Fibroblast of skin of abdomen (primary cell): ENCODE data around the gene AHCYL1. TPM values are rescaled to one million over a fixed set of nuclear protein-coding genes. Genes with fewer than 3 reads are reported as not detected.
"Not testable (repeated sequence)": the region's sequence is repeated elsewhere in the genome, so short reads cannot be mapped to it uniquely, and the experiment has no call there.

Experiments
- DNase-seq: peaks from one replicate; pipeline ENCODE4 v3.0.0-alpha.2; 2013
- polyA plus RNA-seq, 2 experiments: library from polyadenylated mRNA; unstranded; fragments of 120-200 nt; gene quantifications; one replicate each; pipeline ENCODE4 v1.2.1, GENCODE V29; 2013; ENCODE audit not compliant: insufficient read length in 2 of 2

Gene AHCYL1
- polyA plus RNA-seq (2013, experiment 1 of 2; ENCODE audit: insufficient read length), result 88.9 TPM
- 84.6 TPM for polyA plus RNA-seq (2013, experiment 2 of 2; ENCODE audit: insufficient read length)

GRCh38 chr1:109984456-109985246, at the start of gene AHCYL1:
Gene AHCYL1 (plus strand): TSS chr1:109984765. CDS start chr1:109985053, 288 bp downstream.
- peak; percentile 99 for DNase-seq

- no peak for DNase-seq
Measured at GRCh38 chr1:109935451-109935900, 49.1 kb upstream of the AHCYL1 start.

GRCh38 chr1:109937738-109938137, 46.8 kb upstream of the AHCYL1 start:
- DNase-seq, result no peak

- DNase-seq, result no peak
Measured at GRCh38 chr1:109938556-109938955, 46.0 kb upstream of the AHCYL1 start.

- no peak for DNase-seq
Measured at GRCh38 chr1:109942434-109942833, 42.1 kb upstream of the AHCYL1 start.

- DNase-seq, result no peak
Measured at GRCh38 chr1:109944541-109944940, 40.0 kb upstream of the AHCYL1 start.

GRCh38 chr1:109946511-109946910, 38.1 kb upstream of the AHCYL1 start:
- no peak for DNase-seq

GRCh38 chr1:109947582-109948284, 36.8 kb upstream of the AHCYL1 start:
- no peak for DNase-seq

- DNase-seq, result no peak
Measured at GRCh38 chr1:109948285-109948630, 36.3 kb upstream of the AHCYL1 start.

GRCh38 chr1:109950038-109950437, 34.5 kb upstream of the AHCYL1 start:
- no peak for DNase-seq

GRCh38 chr1:109950509-109950908, 34.1 kb upstream of the AHCYL1 start:
- DNase-seq, result no peak

- not testable (repeated sequence) for DNase-seq
Measured at GRCh38 chr1:109951501-109951900, 33.1 kb upstream of the AHCYL1 start.

- DNase-seq, result peak; percentile 21
Measured at GRCh38 chr1:109954041-109954512, 30.5 kb upstream of the AHCYL1 start.

GRCh38 chr1:109959632-109959973, 25.0 kb upstream of the AHCYL1 start:
- DNase-seq, result no peak

GRCh38 chr1:109959974-109960744, 24.4 kb upstream of the AHCYL1 start:
- peak; percentile 87 for DNase-seq

GRCh38 chr1:109960745-109961094, 23.8 kb upstream of the AHCYL1 start:
- no peak for DNase-seq

GRCh38 chr1:109963864-109964263, 20.7 kb upstream of the AHCYL1 start:
- no peak for DNase-seq

GRCh38 chr1:109969146-109969829, 15.3 kb upstream of the AHCYL1 start:
- peak; percentile 86 for DNase-seq

GRCh38 chr1:109969907-109970306, 14.7 kb upstream of the AHCYL1 start:
- no peak for DNase-seq

GRCh38 chr1:109971559-109971958, 13.0 kb upstream of the AHCYL1 start:
- no peak for DNase-seq

GRCh38 chr1:109974191-109974590, 10.4 kb upstream of the AHCYL1 start:
- no peak for DNase-seq

GRCh38 chr1:109975718-109976117, 8.8 kb upstream of the AHCYL1 start:
- DNase-seq, result peak; percentile 89
